Osteocyte (in vitro differentiated cells): ENCODE results near the gene MT4. TPM values are rescaled to one million over a fixed set of nuclear protein-coding genes. Genes with fewer than 3 reads are reported as not detected.

Experiments used
- DNase-seq: peaks from one replicate; pipeline ENCODE4 v3.0.0; 2021; ENCODE audit warnings: mixed read lengths; ENCODE audit not compliant: unreplicated experiment; ENCODE audit errors: extremely low spot score
- H3K27ac Mint-ChIP-seq: one replicate; pipeline ENCODE4 v1.8.0; 2021; ENCODE audit warnings: mild to moderate bottlenecking, mixed read lengths; ENCODE audit not compliant: unreplicated experiment
- H3K27me3 Mint-ChIP-seq: one replicate; pipeline ENCODE4 v1.8.0; 2021; ENCODE audit warnings: mixed read lengths; ENCODE audit not compliant: unreplicated experiment
- H3K36me3 Mint-ChIP-seq: one replicate; pipeline ENCODE4 v1.8.0; 2021; ENCODE audit warnings: mixed read lengths; ENCODE audit not compliant: unreplicated experiment
- H3K4me1 Mint-ChIP-seq: one replicate; pipeline ENCODE4 v1.8.0; 2021; ENCODE audit warnings: mixed read lengths; ENCODE audit not compliant: unreplicated experiment
- H3K4me3 Mint-ChIP-seq: one replicate; pipeline ENCODE4 v1.8.0; 2021; ENCODE audit warnings: mild to moderate bottlenecking, moderate library complexity, mixed read lengths; ENCODE audit not compliant: unreplicated experiment
- H3K9me3 Mint-ChIP-seq: one replicate; pipeline ENCODE4 v1.8.0; 2021; ENCODE audit warnings: mixed read lengths; ENCODE audit not compliant: unreplicated experiment
- CTCF ChIP-seq: fragments of 200-600 bp; sonication (generic); IDR thresholded peaks from 2 replicates; pipeline ENCODE4 v1.5.0; 2021; ENCODE audit warnings: antibody characterized with exemption, mild to moderate bottlenecking, moderate library complexity
- total RNA-seq: library from RNA; stranded (reverse); gene quantifications from 2 replicates; pipeline ENCODE4 v1.2.1, GENCODE V29; 2021

Gene MT4
- total RNA-seq, 1 donor from 2014 or later = not detected

- Mint-ChIP-seq H3K9me3 (no peaks in the 10 kb centered on the region), H3K27me3 (no peaks in the 10 kb centered on the region), H3K4me3 (peak overlapping the region; percentile 55), H3K36me3 (no peaks in the 10 kb centered on the region), H3K27ac (peak overlapping the region; percentile 99), H3K4me1 (peaks cover 47% of the 10 kb centered on the region)
- no peak for TF ChIP-seq CTCF
- DNase-seq = peak; percentile 88
Measured at GRCh38 chr16:56607109-56607618, 42.3 kb downstream of the MT4 start.

- Mint-ChIP-seq H3K27ac (peak overlapping the region; percentile 99), H3K27me3 (no peaks in the 10 kb centered on the region), H3K36me3 (no peaks in the 10 kb centered on the region), H3K4me1 (peaks cover 51% of the 10 kb centered on the region), H3K4me3 (peak overlapping the region; percentile 55), H3K9me3 (no peaks in the 10 kb centered on the region)
- TF ChIP-seq CTCF = no peak
- no peak for DNase-seq
Measured at GRCh38 chr16:56607675-56608042, 42.8 kb downstream of the MT4 start.

GRCh38 chr16:56608043-56608875 is 43.4 kb downstream of the MT4 start, which contains the start of gene MT2A:
TSS of gene MT2A (plus strand) at chr16:56608584. CDS start at chr16:56608656, 72 bp downstream.
- H3K36me3 Mint-ChIP-seq = no peaks in the 10 kb centered on the region
- H3K9me3 Mint-ChIP-seq = no peaks in the 10 kb centered on the region
- peak; percentile 96 for DNase-seq
- no peak for TF ChIP-seq CTCF
- peak within 1 kb of the TSS; percentile 99 for H3K27ac Mint-ChIP-seq
- H3K4me1 Mint-ChIP-seq = peaks cover 51% of the 10 kb centered on the region
- H3K4me3 Mint-ChIP-seq = peak within 1 kb of the TSS; percentile 90
- H3K27me3 Mint-ChIP-seq = no peaks in the 10 kb centered on the region

GRCh38 chr16:56608876-56609462 is 44.1 kb downstream of the MT4 start:
- Mint-ChIP-seq H3K27ac (peak overlapping the region; percentile 98), H3K27me3 (no peaks in the 10 kb centered on the region), H3K4me1 (peaks cover 50% of the 10 kb centered on the region), H3K9me3 (no peaks in the 10 kb centered on the region), H3K4me3 (peak overlapping the region; percentile 90), H3K36me3 (no peaks in the 10 kb centered on the region)
- DNase-seq = no peak
- no peak for TF ChIP-seq CTCF

GRCh38 chr16:56609463-56609921 is 44.6 kb downstream of the MT4 start:
- Mint-ChIP-seq H3K27ac (peak overlapping the region; percentile 98), H3K9me3 (no peaks in the 10 kb centered on the region), H3K4me1 (peaks cover 56% of the 10 kb centered on the region), H3K36me3 (no peaks in the 10 kb centered on the region), H3K4me3 (peak overlapping the region; percentile 90), H3K27me3 (no peaks in the 10 kb centered on the region)
- no peak for TF ChIP-seq CTCF
- no peak for DNase-seq
